Ramos (cell line): ENCODE results near the gene SLC7A14.

Experiments used
- in situ Hi-C: fragments of 300-500 bp; cut with MboI; formaldehyde crosslinking; loops from one replicate; pipeline ENCODE4 v1.14.3; 2022; ENCODE audit warnings: low sequenced_read_pairs; ENCODE audit not compliant: unreplicated experiment

The SLC7A14 gene

GRCh38 chr3:170480111-170480510 lies 105.8 kb downstream of the SLC7A14 start:
- in situ Hi-C loops = no loop called here

DNA sequence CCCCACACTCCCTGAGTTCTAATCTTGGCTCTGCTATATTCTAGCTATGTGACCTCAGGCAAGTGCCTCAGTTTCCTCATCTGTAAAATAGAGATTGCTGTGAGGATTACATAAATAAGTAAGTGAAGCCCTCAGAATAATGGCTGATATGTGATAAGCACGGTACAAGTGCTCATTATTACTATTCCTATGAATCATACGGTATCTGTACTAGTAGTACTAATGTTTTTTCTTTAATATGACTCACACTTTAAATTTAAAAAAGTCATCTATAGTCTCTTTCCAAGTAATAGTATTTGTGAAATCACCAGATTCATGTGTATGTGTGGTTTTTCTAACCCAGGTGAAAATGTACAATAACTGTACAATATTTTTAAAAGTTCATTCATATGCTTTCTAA lies 108.5 kb downstream of the SLC7A14 start:
- in situ Hi-C loops = no loop called here

DNA sequence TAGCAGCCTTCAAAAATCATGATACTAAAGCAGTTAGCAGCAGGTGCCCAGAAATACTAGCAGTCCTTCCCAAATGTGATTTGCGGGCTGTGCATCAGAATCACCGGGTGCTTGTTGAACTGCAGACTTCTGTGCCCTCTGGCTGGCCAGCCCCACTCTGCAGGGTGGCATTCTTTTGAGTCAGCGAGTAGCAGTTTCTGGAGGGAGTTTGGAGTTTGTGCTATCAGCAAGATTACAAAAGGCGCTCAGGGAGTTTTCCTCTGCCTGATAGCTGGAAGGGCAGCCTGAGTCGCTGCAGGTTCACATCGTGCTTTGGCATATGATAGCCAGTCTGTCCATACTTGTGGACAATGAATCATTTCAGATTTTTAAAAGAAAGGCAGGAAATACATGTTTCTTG lies 109.6 kb downstream of the SLC7A14 start:
- in situ Hi-C loops = no loop called here

- in situ Hi-C loops = no loop called here
Observed at GRCh38 chr3:170475092-170475685, 110.7 kb downstream of the SLC7A14 start.

GRCh38 chr3:170473358-170473757 lies 112.5 kb downstream of the SLC7A14 start:
- in situ Hi-C loops = no loop called here

- in situ Hi-C loops = no loop called here
Observed at GRCh38 chr3:170471149-170471548, 114.7 kb downstream of the SLC7A14 start.

- in situ Hi-C loops = no loop called here
Observed at GRCh38 chr3:170470063-170471016, 115.5 kb downstream of the SLC7A14 start.

GRCh38 chr3:170469151-170470062 lies 116.5 kb downstream of the SLC7A14 start:
- in situ Hi-C loops = no loop called here

- in situ Hi-C loops = no loop called here
Observed at GRCh38 chr3:170467571-170468147, 118.2 kb downstream of the SLC7A14 start.

DNA sequence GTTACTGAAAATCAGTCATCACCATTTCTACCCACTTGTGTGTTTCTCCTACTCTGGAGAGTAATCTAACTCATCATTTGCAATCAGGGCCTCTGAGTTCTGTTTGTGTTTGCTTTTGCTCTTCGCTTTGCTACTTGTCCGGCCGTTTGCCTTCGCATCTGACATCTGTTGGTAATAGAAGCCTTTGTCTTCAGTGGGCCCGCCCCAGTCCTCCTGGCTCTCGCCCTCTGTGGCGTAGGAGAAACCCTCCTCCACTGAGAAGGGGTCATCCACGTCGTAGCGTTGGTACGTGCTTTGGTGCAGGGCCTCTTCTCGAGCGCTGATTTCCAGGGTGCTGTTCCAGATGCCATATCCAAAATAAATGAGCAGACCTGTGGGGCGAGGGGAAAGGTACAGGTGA lies 118.9 kb downstream of the SLC7A14 start:
- in situ Hi-C loops = no loop called here

DNA sequence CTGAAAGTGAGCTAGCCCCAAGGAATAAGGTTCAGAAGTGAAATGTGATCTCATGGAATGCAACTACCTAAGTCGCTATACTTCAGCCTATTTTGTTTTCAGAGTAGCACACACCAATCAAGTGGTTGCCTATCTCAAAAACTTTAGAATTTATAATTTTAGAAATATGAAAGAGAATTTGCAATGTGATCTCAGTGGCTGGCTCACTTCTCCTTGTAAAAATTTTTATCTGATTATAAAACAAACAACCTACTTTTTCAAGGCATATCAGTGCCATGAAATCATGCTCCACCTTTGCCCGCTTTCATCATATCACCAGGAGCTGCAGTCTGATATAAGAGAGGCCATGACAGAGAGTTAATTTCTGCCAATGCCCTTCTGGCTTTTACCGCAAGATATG lies 119.9 kb downstream of the SLC7A14 start:
- in situ Hi-C loops = no loop called here

- in situ Hi-C loops = no loop called here
Observed at GRCh38 chr3:170463011-170463410, 122.9 kb downstream of the SLC7A14 start.

DNA sequence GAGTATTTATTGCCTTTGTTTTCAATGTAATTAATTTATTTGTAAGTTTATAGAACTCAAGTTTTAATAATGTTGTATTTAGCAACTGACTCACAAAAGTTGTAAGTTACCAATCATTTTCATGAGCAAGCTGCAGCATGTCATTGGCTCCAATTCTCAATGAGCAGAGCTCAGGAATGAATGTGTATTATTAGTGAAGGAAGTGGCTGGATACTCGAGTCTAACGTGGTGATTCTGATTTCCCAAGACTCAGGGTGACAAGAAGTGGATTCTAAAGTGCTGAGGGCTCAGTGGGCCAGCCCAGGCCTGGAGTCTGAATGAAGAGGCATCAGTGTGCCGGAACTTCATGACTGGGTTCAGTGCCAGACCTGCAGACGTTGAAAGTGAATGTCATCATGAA lies 127.6 kb downstream of the SLC7A14 start:
- in situ Hi-C loops = no loop called here

DNA sequence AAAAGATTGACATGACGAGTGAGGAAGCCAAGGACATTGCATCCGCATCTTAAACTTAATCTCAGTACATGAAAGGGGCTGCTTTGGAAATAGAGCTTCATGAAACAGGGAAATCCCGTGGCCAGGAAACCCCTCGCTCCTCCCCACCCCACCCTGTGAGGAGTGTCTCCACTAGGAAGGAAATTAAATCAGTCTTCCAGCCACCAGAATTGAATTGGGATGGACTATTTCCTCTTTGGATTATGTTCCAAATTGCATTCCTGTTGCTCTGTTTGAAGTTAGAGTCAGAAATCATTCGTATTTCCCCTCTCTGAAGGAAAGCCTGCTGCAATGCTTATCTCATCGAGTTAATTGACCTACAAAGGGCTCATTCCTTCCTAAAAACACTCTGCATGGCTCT lies 131.4 kb downstream of the SLC7A14 start:
- in situ Hi-C loops = no loop called here

- in situ Hi-C loops = no loop called here
Observed at GRCh38 chr3:170450039-170450438, 135.8 kb downstream of the SLC7A14 start.

DNA sequence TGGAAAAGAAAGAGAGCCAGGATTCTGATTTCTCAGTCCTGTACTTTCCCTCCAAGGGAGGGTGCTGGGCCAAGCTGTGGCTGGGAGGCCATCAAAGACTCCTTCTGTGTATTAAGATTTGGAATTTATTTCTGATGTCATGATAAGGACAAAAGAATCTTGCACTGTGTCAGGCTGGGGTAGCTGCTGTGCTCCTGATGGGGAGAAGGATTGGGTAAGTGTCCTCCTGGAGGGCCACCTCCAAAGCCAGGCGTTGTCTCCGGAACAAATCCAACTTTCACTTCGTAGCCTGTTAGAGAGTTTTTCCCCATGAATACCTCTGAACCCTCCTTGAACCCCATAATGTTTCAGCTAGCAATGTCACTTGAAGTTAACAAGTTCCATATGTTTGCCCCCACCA lies 137.3 kb downstream of the SLC7A14 start:
- in situ Hi-C loops = no loop called here

GRCh38 chr3:170443457-170443856 lies 142.4 kb downstream of the SLC7A14 start:
- in situ Hi-C loops = no loop called here

DNA sequence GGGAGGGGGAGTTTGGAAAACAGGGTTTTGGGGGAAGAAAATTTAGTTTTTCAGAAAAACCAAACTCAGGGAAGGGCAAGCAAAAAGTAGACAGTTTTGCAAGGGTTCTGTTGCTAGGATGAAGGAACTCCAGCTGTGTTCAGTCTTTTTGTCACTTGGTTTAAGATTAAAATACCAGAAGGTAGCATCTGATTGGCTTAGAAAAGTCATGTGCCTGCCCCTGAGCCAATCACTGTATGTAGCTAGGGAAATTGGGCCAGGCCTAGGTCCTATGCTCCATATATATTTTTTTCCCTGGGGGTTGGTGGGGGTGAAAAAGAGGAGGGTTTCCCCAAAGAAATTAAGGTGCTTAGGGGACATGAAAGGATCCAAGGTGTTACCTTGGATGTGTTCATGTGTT lies 142.9 kb downstream of the SLC7A14 start:
- in situ Hi-C loops = no loop called here

GRCh38 chr3:170441412-170441811 lies 144.5 kb downstream of the SLC7A14 start:
- in situ Hi-C loops = no loop called here

DNA sequence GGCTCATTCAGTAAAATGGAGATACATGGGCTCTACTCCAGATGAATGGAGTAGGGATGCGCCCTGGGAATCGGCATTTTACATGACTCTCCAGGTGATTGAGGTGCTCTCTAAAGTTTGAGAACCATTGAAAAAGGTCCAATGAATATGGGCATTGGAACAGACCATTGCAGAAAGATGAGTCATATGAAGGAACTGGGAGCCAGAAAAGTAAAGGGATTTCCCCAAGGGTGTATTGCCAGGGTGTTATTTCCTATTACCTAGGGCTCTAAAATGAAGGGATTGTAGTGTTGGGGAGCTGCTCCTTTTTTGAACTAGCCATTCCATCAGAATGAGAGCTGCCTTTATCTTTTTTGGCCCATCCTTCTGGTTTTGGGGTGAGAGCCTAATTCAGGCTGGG lies 145.5 kb downstream of the SLC7A14 start:
- in situ Hi-C loops = no loop called here
